Ecto neural progenitor cell (in vitro differentiated cells): Measurements from ENCODE around the gene ITIH4.

Source experiments
- DNase-seq: peaks from one replicate; pipeline ENCODE4 v3.0.0-alpha.2; 2018; ENCODE audit warnings: low spot score

ITIH4 gene

GRCh38 chr3:52830535-52831258, at the start of gene ITIH4:
TSS of gene ITIH4 (minus strand) at chr3:52830672. CDS start at chr3:52830642, 30 bp downstream.
- DNase-seq, result no peak

GRCh38 chr3:52880047-52880446, 49.6 kb upstream of the ITIH4 start:
- no peak for DNase-seq

DNA sequence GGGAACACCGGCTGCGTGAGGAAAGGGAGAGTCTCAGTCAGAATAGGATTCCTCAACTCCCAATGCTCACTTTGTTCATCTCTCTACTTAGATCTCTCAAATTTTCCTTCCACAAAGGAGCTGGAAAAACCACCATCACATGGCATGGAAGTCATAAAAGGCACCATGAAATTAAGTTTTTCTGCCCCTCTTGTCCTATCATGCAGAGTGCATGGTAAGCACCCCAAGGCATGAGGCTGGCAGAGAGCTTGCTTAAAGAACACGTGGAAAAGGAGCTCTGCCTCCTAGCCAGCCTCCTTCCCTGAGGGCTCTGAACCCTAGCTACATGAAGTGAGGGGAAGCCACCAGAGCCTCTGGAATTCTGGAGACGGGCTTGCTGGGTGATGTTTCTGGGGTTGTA, 49.1 kb upstream of the ITIH4 start:
- DNase-seq, result no peak

GRCh38 chr3:52879090-52879489, 48.6 kb upstream of the ITIH4 start:
- DNase-seq, result no peak

DNA sequence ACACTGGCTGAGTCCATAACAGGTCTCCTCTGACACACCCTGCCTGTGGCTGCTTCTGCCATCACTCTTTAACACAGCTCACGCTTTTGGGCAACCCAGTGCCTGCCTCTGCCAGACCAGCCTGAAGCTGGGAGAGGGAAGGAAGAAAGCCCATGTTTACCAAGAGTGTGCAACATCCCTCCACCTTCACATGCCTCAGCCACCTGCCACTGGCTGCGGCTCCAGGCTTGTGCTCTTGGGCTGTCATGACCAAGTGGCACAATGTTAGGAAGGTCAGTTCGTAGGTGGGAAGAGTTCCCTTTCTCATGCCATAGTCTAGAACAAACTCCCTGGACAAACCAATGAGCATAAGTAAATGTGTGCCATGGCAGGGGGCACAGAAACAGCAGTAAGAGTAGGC, 46.6 kb upstream of the ITIH4 start:
- DNase-seq, result no peak

DNA sequence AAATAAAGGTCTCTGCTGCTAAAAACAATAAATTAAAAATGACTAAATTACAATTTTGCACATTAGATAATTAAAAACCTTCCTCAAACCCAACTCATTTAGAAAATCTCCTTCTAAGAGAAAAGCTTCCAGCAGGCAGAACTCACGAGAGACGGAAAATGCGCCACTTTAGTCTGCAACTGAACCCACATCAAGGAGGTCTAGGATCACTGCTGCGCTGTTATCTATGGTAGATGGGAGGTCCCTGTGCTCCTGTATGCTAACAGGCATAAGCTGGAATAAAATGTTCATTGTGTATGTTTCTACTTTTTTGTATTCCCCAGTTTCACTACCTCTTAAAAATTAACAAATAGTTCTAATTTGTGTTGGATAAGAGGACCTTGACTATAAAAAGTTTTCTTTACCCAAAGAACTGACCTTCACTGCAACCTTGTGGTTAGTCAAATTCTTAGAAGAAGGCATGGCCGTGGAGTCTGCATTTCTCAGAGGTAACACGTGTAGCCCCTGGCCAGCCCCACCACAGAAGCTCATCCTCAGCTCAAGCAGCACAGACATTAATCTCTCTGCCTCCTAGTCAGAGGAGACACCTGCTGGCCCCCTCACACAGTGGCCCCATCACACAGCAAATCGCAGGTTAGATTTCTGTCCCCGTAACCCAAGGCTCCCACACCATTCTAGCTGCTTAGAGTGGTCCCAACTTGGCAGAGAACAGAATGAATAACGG, 44.6 kb upstream of the ITIH4 start:
- no peak for DNase-seq

DNA sequence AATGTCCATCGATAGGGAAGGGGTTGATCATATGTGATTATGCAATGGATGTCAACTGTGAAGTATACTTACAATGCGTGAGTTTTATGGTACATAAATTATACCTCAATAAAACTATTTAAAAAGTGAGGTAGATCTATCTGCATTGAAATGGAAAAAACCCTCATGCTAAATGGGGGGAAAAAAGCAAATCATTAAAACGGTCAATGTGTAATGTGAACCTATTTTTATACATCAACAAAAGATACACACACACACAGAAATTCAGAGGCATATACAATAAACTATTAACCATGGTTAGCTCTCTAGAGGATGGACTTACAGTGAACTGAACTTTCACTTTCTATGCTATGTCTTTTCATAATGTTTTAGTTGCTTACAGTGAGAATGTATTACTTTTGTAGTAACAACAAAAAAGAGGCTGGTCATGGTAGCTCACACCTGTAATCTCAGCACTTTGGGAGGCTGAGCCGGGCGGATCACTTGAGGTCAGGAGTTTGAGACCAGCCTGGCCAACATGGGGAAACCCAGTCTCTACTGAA, 43.8 kb upstream of the ITIH4 start:
- no peak for DNase-seq

GRCh38 chr3:52873433-52874159, 43.1 kb upstream of the ITIH4 start:
- no peak for DNase-seq

GRCh38 chr3:52872245-52872644, 41.8 kb upstream of the ITIH4 start:
- no peak for DNase-seq

GRCh38 chr3:52871761-52872160, 41.3 kb upstream of the ITIH4 start:
- no peak for DNase-seq

GRCh38 chr3:52870471-52870870, 40.0 kb upstream of the ITIH4 start:
- DNase-seq, result no peak

DNA sequence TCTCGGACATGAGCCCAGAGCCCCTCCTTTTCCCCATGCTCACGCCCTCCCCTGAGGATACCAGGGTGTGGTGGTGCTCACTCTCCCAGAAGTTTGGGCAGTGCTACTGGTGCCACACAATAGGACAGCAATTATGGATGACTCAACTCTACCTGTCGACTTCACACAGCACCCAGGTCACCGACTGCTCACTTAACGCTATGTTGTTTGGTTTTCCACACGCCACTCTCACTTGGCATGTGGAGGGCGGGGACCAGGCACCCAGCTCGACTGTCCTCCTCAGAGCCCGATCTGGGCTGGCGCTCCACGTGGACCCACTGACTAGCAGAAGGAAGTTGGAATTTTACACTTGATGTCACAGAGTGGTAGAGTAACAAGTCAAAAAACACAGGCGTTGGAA, 36.0 kb upstream of the ITIH4 start:
- no peak for DNase-seq

DNA sequence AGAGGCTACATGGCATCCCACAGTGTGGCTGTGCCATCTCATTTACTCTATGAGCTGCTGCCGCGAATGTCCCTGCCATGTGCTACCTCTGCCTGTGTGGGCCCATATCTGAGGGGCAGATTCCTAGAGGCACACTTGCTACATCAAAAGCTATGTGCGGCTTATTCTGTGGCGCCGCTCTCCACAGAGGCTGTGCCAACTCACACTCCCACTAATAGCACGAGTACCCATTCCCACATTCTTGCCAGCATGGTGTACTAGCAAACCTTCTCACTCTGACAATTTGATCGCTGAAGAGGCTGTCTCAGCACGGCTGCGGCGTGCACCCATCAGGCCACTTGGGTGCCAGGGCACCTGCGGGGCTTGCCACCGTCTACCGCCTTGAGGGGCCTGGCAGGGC, 35.5 kb upstream of the ITIH4 start:
- no peak for DNase-seq

DNA sequence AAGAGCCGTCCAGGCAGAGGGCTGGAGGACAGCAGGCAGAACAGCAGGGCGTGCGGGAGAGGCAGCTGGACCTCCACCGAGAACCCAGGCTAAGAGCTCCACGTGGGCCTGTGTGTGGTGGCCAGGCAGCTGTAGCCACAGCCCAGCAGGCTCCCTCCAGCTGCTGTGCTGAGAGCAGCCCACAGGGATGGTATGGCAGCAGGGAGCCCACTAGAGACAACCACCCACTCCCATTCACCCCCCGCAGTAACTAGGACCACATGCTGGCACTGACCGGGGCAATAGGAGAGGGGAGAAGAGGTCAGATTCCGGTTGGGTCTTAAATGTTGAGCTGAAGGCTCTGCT, 29.9 kb upstream of the ITIH4 start:
- no peak for DNase-seq

GRCh38 chr3:52859686-52860423, 29.4 kb upstream of the ITIH4 start:
- no peak for DNase-seq

GRCh38 chr3:52857864-52858263, 27.4 kb upstream of the ITIH4 start:
- no peak for DNase-seq

- DNase-seq, result no peak
Observed at GRCh38 chr3:52857133-52857532, 26.7 kb upstream of the ITIH4 start.

GRCh38 chr3:52856666-52857065, 26.2 kb upstream of the ITIH4 start:
- DNase-seq, result no peak

- no peak for DNase-seq
Observed at GRCh38 chr3:52854013-52854412, 23.5 kb upstream of the ITIH4 start.

DNA sequence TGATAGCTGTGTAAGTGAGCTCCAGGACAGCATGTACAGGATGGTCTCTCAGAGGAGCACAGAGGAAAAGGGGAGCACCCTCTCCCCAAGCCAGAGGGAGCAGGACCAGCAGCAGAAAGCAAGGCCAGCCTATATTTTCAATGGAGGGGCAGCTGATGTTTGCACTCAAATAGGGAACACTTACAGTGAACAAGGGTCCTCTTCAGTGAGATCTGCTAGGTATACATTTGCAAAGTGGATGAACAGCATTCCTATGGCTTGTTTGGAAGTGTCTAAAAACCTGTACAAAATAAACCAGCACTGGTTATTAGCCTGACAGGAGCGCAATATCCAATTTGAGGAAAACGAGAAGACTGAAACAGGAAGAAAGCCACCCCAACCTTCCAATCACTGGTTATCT, 21.9 kb upstream of the ITIH4 start:
- no peak for DNase-seq

DNA sequence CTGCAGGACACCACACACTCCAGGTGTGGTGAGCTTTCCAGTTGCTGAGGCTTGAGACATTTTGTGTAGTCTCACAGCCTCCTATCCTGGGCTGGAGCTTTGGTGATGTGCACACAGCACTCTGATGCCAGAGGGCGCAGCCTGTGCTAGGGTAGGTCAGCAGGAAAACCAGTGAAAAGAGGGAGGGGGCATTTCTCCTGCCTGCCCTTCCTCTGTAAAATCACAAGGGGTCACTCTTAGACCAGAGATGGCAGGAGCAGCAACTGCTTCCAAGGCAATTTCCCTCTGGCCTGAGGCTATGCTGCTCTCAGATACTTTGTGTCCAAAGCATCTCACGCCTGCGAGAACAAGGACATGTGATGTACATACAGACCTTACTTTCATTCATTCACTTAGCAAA, 20.9 kb upstream of the ITIH4 start:
- peak; percentile 79 for DNase-seq

- no peak for DNase-seq
Observed at GRCh38 chr3:52849656-52850055, 19.2 kb upstream of the ITIH4 start.
